PC-9 (cell line): ENCODE results near the gene LRRK1. TPM values are rescaled to one million over a fixed set of nuclear protein-coding genes. Genes with fewer than 3 reads are reported as not detected.

Experiments
- BruUV-seq: library from RNA; stranded (reverse); fragments of 400-500 nt; replicated peaks from 2 replicates; lab custom pipeline; 2021; lab: Mats Ljungman, UMichigan
- CTCF ChIA-PET: fragments of 300-600 bp; sonication (Branson Sonifier 250); formaldehyde crosslinking; loops from one replicate; lab custom pipeline; 2022; ENCODE audit warnings: antibody characterized with exemption; lab: Charles Lee
- POLR2A ChIA-PET: fragments of 300-600 bp; sonication (Branson Sonifier 250); formaldehyde crosslinking; loops from one replicate; lab custom pipeline; 2022; ENCODE audit warnings: antibody characterized with exemption; ENCODE audit not compliant: unreplicated experiment; lab: Charles Lee
- DNase-seq, 2 experiments: peaks; one replicate each; pipeline versions ENCODE4 v3.0.0 to v3.0.0-alpha.2; 2015 to 2022; ENCODE audit warnings: mixed read lengths in 1 of 2
- H2AFZ ChIP-seq: fragments of 200-600 bp; sonication (generic); 2 replicates; pipeline ENCODE4 v1.8.1; 2017; ENCODE audit warnings: antibody characterized with exemption
- H3F3A ChIP-seq: fragments of 200-600 bp; sonication (generic); 2 replicates; pipeline ENCODE4 v1.8.1; 2017; ENCODE audit warnings: antibody characterized with exemption, mild to moderate bottlenecking, low read depth; ENCODE audit not compliant: insufficient read depth
- H3K27ac ChIP-seq: fragments of 200-600 bp; sonication (generic); 2 replicates; pipeline ENCODE4 v1.6.1; 2016; ENCODE audit warnings: mixed run types
- H3K27me3 ChIP-seq: fragments of 200-600 bp; sonication (generic); 2 replicates; pipeline ENCODE4 v1.6.1; 2016; ENCODE audit warnings: low read depth, mixed run types; ENCODE audit not compliant: insufficient read depth
- H3K36me3 ChIP-seq: fragments of 200-600 bp; sonication (generic); 2 replicates; pipeline ENCODE4 v1.6.1; 2016; ENCODE audit warnings: low read depth, mixed run types
- H3K4me1 ChIP-seq: fragments of 200-600 bp; sonication (generic); replicated peaks from 2 replicates; pipeline ENCODE4 v1.6.1; 2016; ENCODE audit warnings: mixed run types; ENCODE audit not compliant: insufficient read depth
- H3K4me2 ChIP-seq: fragments of 200-600 bp; sonication (generic); 2 replicates; pipeline ENCODE4 v1.6.1; 2017; ENCODE audit warnings: mixed run types
- H3K4me3 ChIP-seq: fragments of 200-600 bp; sonication (generic); 2 replicates; pipeline ENCODE4 v1.6.1; 2016; ENCODE audit warnings: mixed run types
- H3K79me2 ChIP-seq: fragments of 200-600 bp; sonication (generic); 2 replicates; pipeline ENCODE4 v1.6.1; 2017; ENCODE audit warnings: low read depth, mixed run types
- H3K9me2 ChIP-seq: fragments of 200-600 bp; sonication (generic); 2 replicates; pipeline ENCODE4 v1.8.1; 2017; ENCODE audit warnings: mild to moderate bottlenecking; ENCODE audit not compliant: insufficient read depth
- H3K9me3 ChIP-seq: fragments of 200-600 bp; sonication (generic); 2 replicates; pipeline ENCODE4 v1.8.1; 2016; ENCODE audit warnings: low read depth; ENCODE audit not compliant: insufficient read depth
- H4K20me1 ChIP-seq: fragments of 200-600 bp; sonication (generic); 2 replicates; pipeline ENCODE4 v1.8.1; 2017; ENCODE audit not compliant: insufficient read depth
- EZH2 ChIP-seq: fragments of 200-600 bp; sonication (generic); IDR thresholded peaks from 2 replicates; pipeline ENCODE4 v1.8.0; 2017; ENCODE audit warnings: antibody characterized with exemption, low read depth
- intact Hi-C: fragments of 100-400 bp; cut with micrococcal nuclease; formaldehyde crosslinking; loops from one replicate; pipeline ENCODE4 v1.10.0; 2022; ENCODE audit not compliant: unreplicated experiment
- total RNA-seq: library from RNA; stranded (reverse); gene quantifications from 2 replicates; pipeline ENCODE4 v1.2.3, GENCODE V29; 2021
- TF ChIP-seq, protein P1 (sequence below): fragments of 200-600 bp; sonication (generic); conservative IDR thresholded peaks from 2 replicates; pipeline ENCODE4 v1.6.1; 2017; ENCODE audit warnings: mixed run types, antibody characterized with exemption, mild to moderate bottlenecking, moderate library complexity

LRRK1 gene
- total RNA-seq, 1 experiment from 2014 or later = 15.7 TPM

DNA sequence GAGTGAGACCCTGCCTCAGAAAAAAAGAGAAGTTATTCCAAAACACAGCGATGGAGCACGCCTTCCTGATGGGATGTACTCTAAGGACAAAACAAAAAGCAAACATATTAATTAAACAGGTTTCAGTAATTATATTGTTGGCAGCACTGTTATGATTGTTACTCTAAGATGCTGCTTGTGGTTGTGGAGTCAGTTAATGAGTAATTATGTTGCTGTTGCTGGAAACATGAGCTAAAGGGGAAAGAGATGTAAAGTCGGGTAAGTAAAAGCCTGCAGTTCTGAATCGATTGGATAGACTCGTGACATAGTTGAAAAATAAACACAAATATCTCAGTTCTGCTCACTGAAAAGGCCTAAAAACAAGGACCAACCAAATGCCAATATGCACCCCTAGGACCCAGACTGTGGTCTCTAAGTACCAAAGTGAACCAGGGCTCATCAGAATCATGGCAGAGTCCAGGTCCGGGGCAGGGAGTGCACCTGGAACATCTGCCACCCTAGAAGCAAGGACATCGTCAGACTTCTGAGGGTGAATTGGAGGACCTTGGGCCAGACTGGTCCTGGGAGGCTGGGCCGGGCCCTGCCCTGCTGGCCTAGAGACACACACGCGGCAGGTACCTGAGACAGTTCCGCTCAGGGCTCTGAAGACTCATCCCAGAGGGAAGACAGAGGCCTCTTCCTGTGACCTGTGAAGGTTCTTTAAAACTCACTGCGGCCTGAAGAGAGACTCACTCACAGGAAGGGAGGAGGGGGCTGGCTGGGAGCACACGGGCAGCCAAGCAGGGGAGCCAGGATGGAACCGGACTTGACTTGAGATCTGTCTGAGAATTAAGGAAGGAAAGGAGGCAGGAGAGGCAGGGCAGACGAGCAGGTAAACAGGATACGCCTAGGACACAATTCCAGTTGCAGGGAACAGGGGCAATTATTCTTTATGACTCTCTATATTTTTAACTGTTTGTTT is 140.5 kb downstream of the LRRK1 start:
- H3K9me3 ChIP-seq = no peaks in the 10 kb centered on the region
- H3K4me3 ChIP-seq = no peak overlapping the region
- H3K4me2 ChIP-seq = no peak overlapping the region
- intact Hi-C loops = no loop called here
- H3K79me2 ChIP-seq = no peaks in the 10 kb centered on the region
- H3K27me3 ChIP-seq = no peaks in the 10 kb centered on the region
- TF ChIP-seq, protein P1, sequence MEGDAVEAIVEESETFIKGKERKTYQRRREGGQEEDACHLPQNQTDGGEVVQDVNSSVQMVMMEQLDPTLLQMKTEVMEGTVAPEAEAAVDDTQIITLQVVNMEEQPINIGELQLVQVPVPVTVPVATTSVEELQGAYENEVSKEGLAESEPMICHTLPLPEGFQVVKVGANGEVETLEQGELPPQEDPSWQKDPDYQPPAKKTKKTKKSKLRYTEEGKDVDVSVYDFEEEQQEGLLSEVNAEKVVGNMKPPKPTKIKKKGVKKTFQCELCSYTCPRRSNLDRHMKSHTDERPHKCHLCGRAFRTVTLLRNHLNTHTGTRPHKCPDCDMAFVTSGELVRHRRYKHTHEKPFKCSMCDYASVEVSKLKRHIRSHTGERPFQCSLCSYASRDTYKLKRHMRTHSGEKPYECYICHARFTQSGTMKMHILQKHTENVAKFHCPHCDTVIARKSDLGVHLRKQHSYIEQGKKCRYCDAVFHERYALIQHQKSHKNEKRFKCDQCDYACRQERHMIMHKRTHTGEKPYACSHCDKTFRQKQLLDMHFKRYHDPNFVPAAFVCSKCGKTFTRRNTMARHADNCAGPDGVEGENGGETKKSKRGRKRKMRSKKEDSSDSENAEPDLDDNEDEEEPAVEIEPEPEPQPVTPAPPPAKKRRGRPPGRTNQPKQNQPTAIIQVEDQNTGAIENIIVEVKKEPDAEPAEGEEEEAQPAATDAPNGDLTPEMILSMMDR = no peak
- no peak for TF ChIP-seq EZH2
- BruUV-seq = no TSS peak
- POLR2A ChIA-PET = no interaction called here
- H3K4me1 ChIP-seq = no peaks in the 10 kb centered on the region
- no peaks in the 10 kb centered on the region for H3K9me2 ChIP-seq
- H2AFZ ChIP-seq = no peak overlapping the region
- CTCF ChIA-PET = no interaction called here
- H4K20me1 ChIP-seq = no peaks in the 10 kb centered on the region
- no peaks in the 10 kb centered on the region for H3F3A ChIP-seq
- no peak for DNase-seq
- no peak overlapping the region for H3K27ac ChIP-seq
- no peaks in the 10 kb centered on the region for H3K36me3 ChIP-seq

DNA sequence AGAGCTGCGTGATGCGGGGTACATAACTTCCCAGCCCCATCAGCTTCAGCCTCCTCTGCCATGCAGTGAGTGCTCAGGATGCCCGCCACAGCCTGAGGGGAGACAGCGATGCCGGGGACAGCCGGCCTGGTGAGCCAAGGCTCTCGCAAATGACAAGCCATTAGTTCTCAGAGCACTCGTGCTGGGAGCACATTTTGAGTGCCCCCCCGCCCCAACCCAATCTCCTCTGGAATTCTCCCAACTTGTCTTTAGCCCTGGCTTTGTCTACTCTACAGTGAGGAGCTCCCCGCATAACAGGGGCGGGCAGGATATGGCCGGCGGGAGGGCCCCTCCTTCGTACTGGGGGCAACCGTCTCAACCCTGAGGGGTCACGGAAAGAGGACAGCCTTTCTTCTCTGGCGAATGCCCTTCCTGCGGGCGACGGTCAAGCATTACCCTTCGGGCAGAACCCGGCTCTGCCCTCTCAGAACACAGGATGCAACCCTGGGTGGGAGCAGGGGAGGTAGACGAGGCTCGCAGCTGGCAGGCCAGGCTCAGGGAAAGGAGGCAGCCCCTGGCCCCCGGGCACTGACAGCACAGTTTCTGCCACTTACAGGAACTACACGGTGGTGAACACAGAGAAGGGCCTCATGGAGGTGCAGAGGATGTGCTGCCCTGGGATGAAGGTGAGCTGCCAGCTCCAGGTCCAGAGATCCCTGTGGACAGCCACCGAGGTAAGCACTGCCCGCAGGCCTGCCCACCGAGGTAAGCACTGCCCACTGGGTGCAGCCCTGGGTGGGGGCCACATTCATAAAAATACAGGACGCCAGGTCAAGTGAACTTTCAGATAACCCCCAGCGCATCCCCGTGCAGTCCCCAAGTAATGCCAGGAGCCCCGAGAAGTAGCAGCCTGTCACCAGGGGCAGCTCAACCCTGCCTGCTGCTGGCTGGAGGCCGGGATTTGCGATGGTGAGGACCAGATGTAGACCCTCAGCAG is 141.7 kb downstream of the LRRK1 start:
- POLR2A ChIA-PET = no interaction called here

DNA sequence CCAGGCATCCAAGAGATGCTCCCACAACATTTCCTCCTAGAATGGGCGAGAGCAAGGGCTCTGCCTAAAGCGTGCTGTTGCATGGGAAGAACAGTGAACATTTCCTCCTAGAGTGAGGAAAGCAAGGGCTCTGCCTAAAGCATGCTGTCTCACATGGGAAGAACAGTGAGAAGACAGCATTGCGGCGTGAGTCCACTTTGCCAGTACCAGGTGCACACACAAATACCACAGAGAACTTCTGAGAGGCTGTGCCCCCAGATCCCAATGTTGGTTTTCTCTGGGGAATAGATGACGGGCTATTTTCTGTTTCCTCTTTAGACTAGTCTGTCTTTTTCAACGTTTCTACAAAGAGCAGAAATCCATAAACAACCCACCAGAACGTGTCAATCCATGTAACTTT is 142.9 kb downstream of the LRRK1 start:
- H2AFZ ChIP-seq = no peak overlapping the region
- H3K9me2 ChIP-seq = no peaks in the 10 kb centered on the region
- H3K27me3 ChIP-seq = no peaks in the 10 kb centered on the region
- no peaks in the 10 kb centered on the region for H4K20me1 ChIP-seq
- CTCF ChIA-PET = no interaction called here
- intact Hi-C loops = no loop called here
- H3K4me3 ChIP-seq = no peak overlapping the region
- H3K36me3 ChIP-seq = no peaks in the 10 kb centered on the region
- H3K9me3 ChIP-seq = no peaks in the 10 kb centered on the region
- H3K79me2 ChIP-seq = no peaks in the 10 kb centered on the region
- no peaks in the 10 kb centered on the region for H3K4me1 ChIP-seq
- no TSS peak for BruUV-seq
- DNase-seq = no peak
- POLR2A ChIA-PET = no interaction called here
- H3F3A ChIP-seq = no peaks in the 10 kb centered on the region
- TF ChIP-seq EZH2 = no peak
- TF ChIP-seq, protein P1 = no peak
- H3K4me2 ChIP-seq = no peak overlapping the region
- H3K27ac ChIP-seq = no peak overlapping the region

More for the DNA sequence above, 141.7 kb downstream of the LRRK1 start:
- H3K27me3 ChIP-seq = no peaks in the 10 kb centered on the region
- no peak overlapping the region for H2AFZ ChIP-seq
- TF ChIP-seq EZH2 = no peak
- TF ChIP-seq, protein P1 = no peak
- H3K9me3 ChIP-seq = no peaks in the 10 kb centered on the region
- no peak for DNase-seq
- CTCF ChIA-PET = no interaction called here
- no peaks in the 10 kb centered on the region for H3K79me2 ChIP-seq
- BruUV-seq = no TSS peak
- no peaks in the 10 kb centered on the region for H3F3A ChIP-seq
- H4K20me1 ChIP-seq = no peaks in the 10 kb centered on the region
- no peak overlapping the region for H3K27ac ChIP-seq
- H3K4me2 ChIP-seq = no peak overlapping the region
- no peaks in the 10 kb centered on the region for H3K36me3 ChIP-seq
- no peaks in the 10 kb centered on the region for H3K4me1 ChIP-seq
- intact Hi-C loops = no loop called here
- H3K4me3 ChIP-seq = no peak overlapping the region
- no peaks in the 10 kb centered on the region for H3K9me2 ChIP-seq
